IgD-negative memory B cell (primary cell): ENCODE data around the gene PRDM15. TPM values are rescaled to one million over a fixed set of nuclear protein-coding genes. Genes with fewer than 3 reads are reported as not detected.

ENCODE experiments used
- H3K27ac Mint-ChIP-seq, 3 donors: one replicate each; pipeline ENCODE4 v1.8.0; 2020 to 2022; ENCODE audit warnings: mild to moderate bottlenecking in 3 of 3, mixed read lengths in 3 of 3, moderate library complexity in 1 of 3
- H3K27me3 Mint-ChIP-seq: one replicate; pipeline ENCODE4 v1.8.0; 2021; ENCODE audit warnings: mixed read lengths
- H3K36me3 Mint-ChIP-seq: one replicate; pipeline ENCODE4 v1.8.0; 2020; ENCODE audit warnings: mild to moderate bottlenecking, mixed read lengths
- H3K4me1 Mint-ChIP-seq, 3 donors: one replicate each; pipeline ENCODE4 v1.8.0; 2020 to 2022; ENCODE audit warnings: mixed read lengths in 3 of 3, mild to moderate bottlenecking in 1 of 3
- H3K4me3 Mint-ChIP-seq, 4 donors: one replicate each; pipeline ENCODE4 v1.8.0; 2020 to 2022; ENCODE audit warnings: mild to moderate bottlenecking in 4 of 4, mixed read lengths in 4 of 4, moderate library complexity in 3 of 4
- H3K9me3 Mint-ChIP-seq, 3 donors: one replicate each; pipeline ENCODE4 v1.8.0; 2020 to 2021; ENCODE audit warnings: mixed read lengths in 3 of 3, mild to moderate bottlenecking in 1 of 3
- polyA plus RNA-seq: library from polyadenylated mRNA; unstranded; fragments of 300-500 nt; fragmentation: Illumina TruSeq; gene quantifications from one replicate; pipeline ENCODE4 v1.2.3, GENCODE V29; 2021

Gene PRDM15
- polyA plus RNA-seq, 1 donor from 2014 or later, result 5.6 TPM

GRCh38 chr21:41917531-41917930 is 38.4 kb upstream of the PRDM15 start:
- Mint-ChIP-seq H3K36me3 (peaks cover 8% of the 10 kb centered on the region), H3K4me1 (peaks cover 13 to 14% (median 13%) of the 10 kb centered on the region in 3 donors)

GRCh38 chr21:41916888-41917433 is 37.8 kb upstream of the PRDM15 start:
- Mint-ChIP-seq H3K27ac (no peak overlapping the region), H3K4me3 (no peak overlapping the region), H3K9me3 (no peaks in the 10 kb centered on the region), H3K4me1 (peaks cover 11 to 13% (median 12%) of the 10 kb centered on the region in 3 donors), H3K36me3 (peaks cover 8% of the 10 kb centered on the region), H3K27me3 (no peaks in the 10 kb centered on the region)

More at GRCh38 chr21:41917531-41917930, 38.4 kb upstream of the PRDM15 start:
- H3K4me3 Mint-ChIP-seq, result no peak overlapping the region
- H3K9me3 Mint-ChIP-seq, result no peaks in the 10 kb centered on the region
- no peaks in the 10 kb centered on the region for H3K27me3 Mint-ChIP-seq
- H3K27ac Mint-ChIP-seq, result no peak overlapping the region

- H3K27me3 Mint-ChIP-seq, result no peaks in the 10 kb centered on the region
- H3K4me3 Mint-ChIP-seq, result no peak overlapping the region
These were observed 35.8 kb upstream of the PRDM15 start for GRCh38 chr21:41914965-41915364.

GRCh38 chr21:41914358-41914757 is 35.2 kb upstream of the PRDM15 start:
- Mint-ChIP-seq H3K36me3 (peaks cover 8% of the 10 kb centered on the region), H3K27ac (no peak overlapping the region), H3K4me1 (no peaks in the 10 kb centered on the region), H3K9me3 (no peaks in the 10 kb centered on the region), H3K27me3 (no peaks in the 10 kb centered on the region), H3K4me3 (no peak overlapping the region)

More at GRCh38 chr21:41914965-41915364, 35.8 kb upstream of the PRDM15 start:
- Mint-ChIP-seq H3K36me3 (peaks cover 6% of the 10 kb centered on the region), H3K9me3 (no peaks in the 10 kb centered on the region), H3K27ac (no peak overlapping the region), H3K4me1 (no peaks in the 10 kb centered on the region)

- no peaks in the 10 kb centered on the region for H3K27me3 Mint-ChIP-seq
- no peak overlapping the region for H3K4me3 Mint-ChIP-seq
- no peaks in the 10 kb centered on the region for H3K9me3 Mint-ChIP-seq
- no peak overlapping the region for H3K27ac Mint-ChIP-seq
- H3K36me3 Mint-ChIP-seq, result peaks cover 8% of the 10 kb centered on the region
- H3K4me1 Mint-ChIP-seq, result no peaks in the 10 kb centered on the region
These were observed 34.1 kb upstream of the PRDM15 start for GRCh38 chr21:41913230-41913629.

- peaks cover 14% of the 10 kb centered on the region for H3K36me3 Mint-ChIP-seq
- no peak overlapping the region for H3K27ac Mint-ChIP-seq
- H3K27me3 Mint-ChIP-seq, result no peaks in the 10 kb centered on the region
- H3K4me3 Mint-ChIP-seq, result no peak overlapping the region
- H3K4me1 Mint-ChIP-seq, result no peaks in the 10 kb centered on the region
- no peaks in the 10 kb centered on the region for H3K9me3 Mint-ChIP-seq
These were observed 29.7 kb upstream of the PRDM15 start for GRCh38 chr21:41908829-41909228.

GRCh38 chr21:41907496-41908258 is 28.5 kb upstream of the PRDM15 start:
- Mint-ChIP-seq H3K4me1 (no peaks in the 10 kb centered on the region), H3K36me3 (peaks cover 12% of the 10 kb centered on the region), H3K27me3 (no peaks in the 10 kb centered on the region), H3K27ac (no peak overlapping the region), H3K4me3 (no peak overlapping the region), H3K9me3 (no peaks in the 10 kb centered on the region)

GRCh38 chr21:41906770-41907169 is 27.6 kb upstream of the PRDM15 start:
- Mint-ChIP-seq H3K4me3 (no peak overlapping the region), H3K4me1 (no peaks in the 10 kb centered on the region), H3K27ac (no peak overlapping the region), H3K9me3 (no peaks in the 10 kb centered on the region), H3K36me3 (peaks cover 12% of the 10 kb centered on the region), H3K27me3 (no peaks in the 10 kb centered on the region)

- Mint-ChIP-seq H3K27ac (no peak overlapping the region), H3K4me3 (no peak overlapping the region), H3K9me3 (no peaks in the 10 kb centered on the region), H3K27me3 (no peaks in the 10 kb centered on the region), H3K4me1 (peaks cover 0 to 3% (median 2%) of the 10 kb centered on the region in 3 donors), H3K36me3 (peaks cover 10% of the 10 kb centered on the region)
These were observed 24.6 kb upstream of the PRDM15 start for GRCh38 chr21:41903559-41904351.

GRCh38 chr21:41902946-41903345 is 23.8 kb upstream of the PRDM15 start:
- Mint-ChIP-seq H3K27me3 (no peaks in the 10 kb centered on the region), H3K4me1 (peaks cover 0 to 3% (median 2%) of the 10 kb centered on the region in 3 donors), H3K4me3 (no peak overlapping the region), H3K27ac (no peak overlapping the region), H3K9me3 (no peaks in the 10 kb centered on the region), H3K36me3 (peaks cover 11% of the 10 kb centered on the region)

- Mint-ChIP-seq H3K4me1 (peaks cover 0 to 3% (median 2%) of the 10 kb centered on the region in 3 donors), H3K9me3 (peaks cover 0 to 1% (median 0%) of the 10 kb centered on the region in 3 donors), H3K4me3 (no peak overlapping the region), H3K27me3 (no peaks in the 10 kb centered on the region), H3K36me3 (peaks cover 6% of the 10 kb centered on the region), H3K27ac (peak overlapping the region in 1 of 3 donors; percentile 18)
These were observed 22.6 kb upstream of the PRDM15 start for GRCh38 chr21:41901782-41902181.

GRCh38 chr21:41901099-41901498 is 22.0 kb upstream of the PRDM15 start:
- H3K4me3 Mint-ChIP-seq, result no peak overlapping the region
- H3K36me3 Mint-ChIP-seq, result peaks cover 1% of the 10 kb centered on the region
- peaks cover 0 to 1% (median 0%) of the 10 kb centered on the region in 3 donors for H3K9me3 Mint-ChIP-seq
- H3K4me1 Mint-ChIP-seq, result peaks cover 0 to 4% (median 2%) of the 10 kb centered on the region in 3 donors
- no peaks in the 10 kb centered on the region for H3K27me3 Mint-ChIP-seq
- no peak overlapping the region for H3K27ac Mint-ChIP-seq

GRCh38 chr21:41900401-41900800 is 21.3 kb upstream of the PRDM15 start:
- H3K4me3 Mint-ChIP-seq, result no peak overlapping the region
- H3K27me3 Mint-ChIP-seq, result no peaks in the 10 kb centered on the region
- peaks cover 1% of the 10 kb centered on the region for H3K36me3 Mint-ChIP-seq
- H3K27ac Mint-ChIP-seq, result no peak overlapping the region
- H3K9me3 Mint-ChIP-seq, result peaks cover 0 to 1% (median 0%) of the 10 kb centered on the region in 3 donors
- peaks cover 5 to 8% (median 8%) of the 10 kb centered on the region in 3 donors for H3K4me1 Mint-ChIP-seq

- H3K4me1 Mint-ChIP-seq, result peaks cover 5 to 8% (median 8%) of the 10 kb centered on the region in 3 donors
- H3K4me3 Mint-ChIP-seq, result no peak overlapping the region
- peaks cover 1% of the 10 kb centered on the region for H3K36me3 Mint-ChIP-seq
- H3K27me3 Mint-ChIP-seq, result no peaks in the 10 kb centered on the region
- H3K27ac Mint-ChIP-seq, result peak overlapping the region in 1 of 3 donors; percentile 59
- peaks cover 0 to 1% (median 0%) of the 10 kb centered on the region in 3 donors for H3K9me3 Mint-ChIP-seq
These were observed 20.5 kb upstream of the PRDM15 start for GRCh38 chr21:41899426-41900202.
